HAP-1 (cell line): ENCODE results near the gene RAB7A.

ENCODE experiments used
- DNase-seq, 2 experiments: peaks; one replicate each; pipeline ENCODE4 v3.0.0-alpha.2; 2016 to 2020; ENCODE audit warnings: low spot score in 2 of 2
- H3K27me3 ChIP-seq: fragments of 250-450 bp; sonication (Bioruptor Pico); 2 replicates; pipeline ENCODE4 v1.5.1; 2020; ENCODE audit warnings: low read depth, mild to moderate bottlenecking, moderate library complexity
- H3K36me3 ChIP-seq: fragments of 250-450 bp; sonication (Bioruptor Pico); replicated peaks from 2 replicates; pipeline ENCODE4 v1.5.1; 2020; ENCODE audit warnings: mild to moderate bottlenecking
- H3K4me1 ChIP-seq: fragments of 250-450 bp; sonication (Bioruptor Pico); 2 replicates; pipeline ENCODE4 v1.5.1; 2020; ENCODE audit warnings: mild to moderate bottlenecking
- H3K4me3 ChIP-seq: fragments of 250-450 bp; sonication (Bioruptor Pico); 2 replicates; pipeline ENCODE4 v1.5.1; 2020; ENCODE audit warnings: mild to moderate bottlenecking, moderate library complexity
- H3K9me3 ChIP-seq: fragments of 250-450 bp; sonication (Bioruptor Pico); 2 replicates; pipeline ENCODE4 v1.5.1; 2020; ENCODE audit warnings: mild to moderate bottlenecking, moderate library complexity
- in situ Hi-C: fragments of 300-500 bp; cut with MboI; formaldehyde crosslinking; loops from 3 replicates; pipeline ENCODE4 v1.14.3; 2020; ENCODE audit warnings: low sequenced_read_pairs, inconsistent platforms, mixed read lengths

Gene RAB7A

GRCh38 chr3:128800241-128801187 is 74.5 kb downstream of the RAB7A start:
- H3K36me3 ChIP-seq = peaks cover 56% of the 10 kb centered on the region
- H3K27me3 ChIP-seq = no peaks in the 10 kb centered on the region
- no peaks in the 10 kb centered on the region for H3K9me3 ChIP-seq
- in situ Hi-C loops = no loop called here
- no peaks in the 10 kb centered on the region for H3K4me1 ChIP-seq
- no peak for DNase-seq
- H3K4me3 ChIP-seq = no peak overlapping the region

- H3K4me1 ChIP-seq = no peaks in the 10 kb centered on the region
- no peaks in the 10 kb centered on the region for H3K9me3 ChIP-seq
- peaks cover 60% of the 10 kb centered on the region for H3K36me3 ChIP-seq
- no peaks in the 10 kb centered on the region for H3K27me3 ChIP-seq
- in situ Hi-C loops = no loop called here
- no peak overlapping the region for H3K4me3 ChIP-seq
- DNase-seq = no peak
These were observed 75.9 kb downstream of the RAB7A start for GRCh38 chr3:128801779-128802380.

GRCh38 chr3:128803307-128803706 is 77.3 kb downstream of the RAB7A start:
- Histone ChIP-seq H3K4me3 (no peak overlapping the region), H3K27me3 (no peaks in the 10 kb centered on the region), H3K4me1 (no peaks in the 10 kb centered on the region), H3K9me3 (no peaks in the 10 kb centered on the region), H3K36me3 (peaks cover 55% of the 10 kb centered on the region)
- in situ Hi-C loops = no loop called here
- DNase-seq = no peak

- peaks cover 55% of the 10 kb centered on the region for H3K36me3 ChIP-seq
- in situ Hi-C loops = no loop called here
- H3K27me3 ChIP-seq = no peaks in the 10 kb centered on the region
- H3K4me1 ChIP-seq = no peaks in the 10 kb centered on the region
- peak; percentile 23 to 24 for DNase-seq
- H3K9me3 ChIP-seq = no peaks in the 10 kb centered on the region
- no peak overlapping the region for H3K4me3 ChIP-seq
These were observed 78.2 kb downstream of the RAB7A start for GRCh38 chr3:128804017-128804810.

- H3K36me3 ChIP-seq = peaks cover 50% of the 10 kb centered on the region
- no peak overlapping the region for H3K4me3 ChIP-seq
- no peaks in the 10 kb centered on the region for H3K27me3 ChIP-seq
- in situ Hi-C loops = no loop called here
- H3K4me1 ChIP-seq = no peaks in the 10 kb centered on the region
- H3K9me3 ChIP-seq = no peaks in the 10 kb centered on the region
- no peak for DNase-seq
These were observed 78.8 kb downstream of the RAB7A start for GRCh38 chr3:128804811-128805155.

- no peak for DNase-seq
- in situ Hi-C loops = no loop called here
- H3K36me3 ChIP-seq = peaks cover 52% of the 10 kb centered on the region
These were observed 79.8 kb downstream of the RAB7A start for GRCh38 chr3:128805772-128806171.

GRCh38 chr3:128806588-128806987 is 80.6 kb downstream of the RAB7A start:
- in situ Hi-C loops = no loop called here
- Histone ChIP-seq H3K27me3 (no peaks in the 10 kb centered on the region), H3K4me1 (no peaks in the 10 kb centered on the region), H3K36me3 (peaks cover 55% of the 10 kb centered on the region), H3K9me3 (no peaks in the 10 kb centered on the region), H3K4me3 (no peak overlapping the region)
- DNase-seq = no peak

More at GRCh38 chr3:128805772-128806171, 79.8 kb downstream of the RAB7A start:
- Histone ChIP-seq H3K27me3 (no peaks in the 10 kb centered on the region), H3K9me3 (no peaks in the 10 kb centered on the region), H3K4me3 (no peak overlapping the region), H3K4me1 (no peaks in the 10 kb centered on the region)

- no peak for DNase-seq
- no peaks in the 10 kb centered on the region for H3K9me3 ChIP-seq
- peaks cover 55% of the 10 kb centered on the region for H3K36me3 ChIP-seq
- H3K4me1 ChIP-seq = no peaks in the 10 kb centered on the region
- in situ Hi-C loops = no loop called here
- no peak overlapping the region for H3K4me3 ChIP-seq
- no peaks in the 10 kb centered on the region for H3K27me3 ChIP-seq
These were observed 81.3 kb downstream of the RAB7A start for GRCh38 chr3:128807186-128807830.

- no peaks in the 10 kb centered on the region for H3K4me1 ChIP-seq
- in situ Hi-C loops = no loop called here
These were observed 82.7 kb downstream of the RAB7A start for GRCh38 chr3:128808672-128809071.

GRCh38 chr3:128813097-128813496 is 87.1 kb downstream of the RAB7A start:
- DNase-seq = no peak
- Histone ChIP-seq H3K4me1 (no peaks in the 10 kb centered on the region), H3K9me3 (no peaks in the 10 kb centered on the region), H3K27me3 (no peaks in the 10 kb centered on the region), H3K4me3 (no peak overlapping the region), H3K36me3 (peaks cover 60% of the 10 kb centered on the region)
- in situ Hi-C loops = no loop called here

More at GRCh38 chr3:128808672-128809071, 82.7 kb downstream of the RAB7A start:
- DNase-seq = no peak
- Histone ChIP-seq H3K9me3 (no peaks in the 10 kb centered on the region), H3K27me3 (no peaks in the 10 kb centered on the region), H3K4me3 (no peak overlapping the region), H3K36me3 (peaks cover 65% of the 10 kb centered on the region)

- in situ Hi-C loops = no loop called here
- no peak overlapping the region for H3K4me3 ChIP-seq
- H3K4me1 ChIP-seq = no peaks in the 10 kb centered on the region
- H3K9me3 ChIP-seq = no peaks in the 10 kb centered on the region
- H3K36me3 ChIP-seq = peaks cover 54% of the 10 kb centered on the region
- H3K27me3 ChIP-seq = no peaks in the 10 kb centered on the region
- no peak for DNase-seq
These were observed 88.1 kb downstream of the RAB7A start for GRCh38 chr3:128814060-128814459.

GRCh38 chr3:128814519-128815317 is 88.7 kb downstream of the RAB7A start:
- Histone ChIP-seq H3K4me1 (no peaks in the 10 kb centered on the region), H3K27me3 (no peaks in the 10 kb centered on the region), H3K36me3 (peaks cover 52% of the 10 kb centered on the region), H3K9me3 (no peaks in the 10 kb centered on the region), H3K4me3 (no peak overlapping the region)
- in situ Hi-C loops = no loop called here
- DNase-seq = no peak
